GM21515 (cell line): Measurements from ENCODE around the gene C1orf53.

Experiments
- ATAC-seq: cut with Tn5 transposase; IDR thresholded peaks from one replicate; pipeline ENCODE4 v1.9.1; 2021; ENCODE audit not compliant: unreplicated experiment

Gene C1orf53

GRCh38 chr1:197907846-197908616 is 5.6 kb downstream of the C1orf53 start:
- no peak for ATAC-seq

DNA sequence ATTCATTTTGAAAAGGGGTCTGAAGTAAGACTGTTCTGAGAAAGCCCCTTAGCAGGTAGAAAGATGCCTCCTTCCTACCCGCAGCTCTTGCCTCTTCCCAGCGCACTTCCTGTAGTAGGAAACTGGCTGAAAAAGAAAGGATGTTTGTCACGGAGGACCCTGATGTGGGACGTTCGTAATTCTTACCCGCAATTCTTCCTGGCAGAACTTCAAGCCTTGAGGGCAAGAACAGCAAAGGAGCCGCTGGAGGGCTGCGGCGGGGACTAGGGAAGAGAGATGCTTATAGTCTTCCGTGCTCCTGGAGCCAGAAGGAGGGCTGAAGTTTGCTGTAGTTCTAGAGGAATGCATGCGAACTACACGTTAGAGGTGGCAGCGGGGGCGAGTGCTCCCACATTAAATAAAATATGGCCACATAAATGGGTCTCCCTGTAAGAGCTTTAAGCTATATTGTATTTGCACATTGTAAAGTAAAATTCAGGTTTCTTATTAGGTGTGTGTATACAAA is 6.3 kb downstream of the C1orf53 start:
- ATAC-seq: no peak

DNA sequence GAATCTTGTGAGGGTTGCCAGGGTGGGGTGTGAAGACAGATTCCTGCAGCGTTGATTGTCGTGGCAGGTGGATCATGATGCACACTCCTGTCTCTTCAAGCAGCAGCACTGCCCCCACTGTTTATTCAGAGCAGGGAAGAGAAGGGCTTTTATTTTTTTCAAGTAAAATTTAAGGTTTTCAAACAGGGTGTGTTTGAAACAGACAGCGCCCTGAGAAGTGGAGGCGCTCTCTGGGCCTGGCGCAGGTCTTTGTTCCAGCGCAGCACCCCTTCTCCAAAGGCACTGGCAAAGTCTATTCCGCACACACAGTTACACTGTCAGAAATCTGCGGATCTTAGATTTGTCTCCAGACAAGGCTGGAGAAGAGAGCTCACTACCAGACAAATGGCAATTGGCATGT is 7.0 kb downstream of the C1orf53 start:
- ATAC-seq: no peak

DNA sequence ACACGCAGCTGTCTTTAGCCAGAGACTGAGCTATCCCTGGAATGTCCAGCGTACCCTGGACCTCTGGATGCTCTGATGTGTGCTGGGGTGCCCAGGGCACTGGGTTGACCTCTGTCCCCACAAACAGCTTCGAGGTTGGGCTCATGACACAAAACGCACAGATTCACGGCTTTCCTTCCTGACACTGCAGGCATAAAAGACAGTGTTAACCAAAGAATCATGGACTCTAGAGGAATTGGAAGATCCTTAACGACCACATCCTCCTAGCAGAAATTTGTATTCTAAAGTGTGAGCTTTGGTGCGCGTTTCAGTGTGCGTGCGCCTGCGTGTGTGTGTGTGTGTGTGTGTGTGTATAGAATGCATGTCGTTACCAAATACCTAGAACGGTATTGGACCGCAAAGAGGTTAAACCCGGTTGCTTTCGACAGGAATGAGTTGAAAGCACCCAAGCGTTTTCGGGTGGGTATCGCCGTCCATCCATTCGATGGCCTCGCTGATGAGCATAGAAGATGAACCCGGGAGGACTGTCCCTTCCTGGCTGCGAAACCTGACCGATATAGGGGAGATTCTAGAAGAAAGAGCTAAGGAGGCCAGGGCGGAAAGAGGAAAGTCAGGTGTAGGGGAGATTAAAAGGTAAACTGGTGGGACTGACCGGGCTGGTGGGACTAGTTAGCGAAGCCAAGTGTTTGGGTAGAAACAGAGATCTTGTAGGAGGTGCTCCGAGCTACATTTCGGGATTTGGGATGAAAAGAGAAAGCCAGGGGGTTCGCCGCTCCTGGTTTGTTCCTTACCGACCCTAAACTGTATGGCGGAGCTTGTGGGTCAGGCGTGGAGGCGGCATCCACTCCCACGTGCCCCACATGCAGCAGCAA is 7.9 kb downstream of the C1orf53 start:
- ATAC-seq: no peak

DNA sequence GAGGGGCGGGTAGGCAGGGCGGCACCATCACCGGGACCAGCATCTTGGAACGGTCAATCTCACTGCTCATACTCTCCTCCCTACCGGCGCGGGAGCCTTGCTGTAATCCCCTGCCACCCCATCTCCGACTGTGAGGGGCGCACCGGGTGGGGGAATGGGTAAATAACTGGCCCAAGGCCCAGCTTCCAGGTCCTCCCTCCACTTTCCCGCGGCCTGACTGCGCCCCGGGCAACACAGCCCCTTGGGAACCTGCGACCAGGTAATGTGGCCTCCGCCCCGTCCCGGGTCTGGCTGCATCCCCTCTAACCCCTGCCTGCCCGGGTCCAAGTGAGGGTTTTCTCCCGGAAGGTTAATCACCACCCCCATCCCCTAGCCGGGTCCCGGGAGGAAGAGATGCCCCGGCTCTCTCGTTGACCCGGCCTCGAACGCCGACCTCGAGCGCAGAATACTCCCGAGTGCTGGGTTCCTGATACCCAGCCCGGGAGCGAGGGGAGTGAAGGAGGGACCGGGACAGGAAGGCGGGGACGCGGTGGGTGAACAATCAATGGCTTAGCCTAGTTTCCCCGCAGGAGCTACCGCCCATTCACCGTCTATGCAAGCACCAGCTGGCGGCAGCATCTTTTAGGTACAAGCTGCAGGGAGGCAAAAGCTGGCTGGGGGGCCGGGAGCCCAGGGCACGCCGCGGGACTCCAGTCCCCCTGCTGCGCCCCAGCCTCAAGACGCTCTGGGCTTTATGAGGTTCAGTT is 8.9 kb downstream of the C1orf53 start:
- no peak for ATAC-seq

GRCh38 chr1:197911857-197912696 is 9.6 kb downstream of the C1orf53 start:
- ATAC-seq: no peak

DNA sequence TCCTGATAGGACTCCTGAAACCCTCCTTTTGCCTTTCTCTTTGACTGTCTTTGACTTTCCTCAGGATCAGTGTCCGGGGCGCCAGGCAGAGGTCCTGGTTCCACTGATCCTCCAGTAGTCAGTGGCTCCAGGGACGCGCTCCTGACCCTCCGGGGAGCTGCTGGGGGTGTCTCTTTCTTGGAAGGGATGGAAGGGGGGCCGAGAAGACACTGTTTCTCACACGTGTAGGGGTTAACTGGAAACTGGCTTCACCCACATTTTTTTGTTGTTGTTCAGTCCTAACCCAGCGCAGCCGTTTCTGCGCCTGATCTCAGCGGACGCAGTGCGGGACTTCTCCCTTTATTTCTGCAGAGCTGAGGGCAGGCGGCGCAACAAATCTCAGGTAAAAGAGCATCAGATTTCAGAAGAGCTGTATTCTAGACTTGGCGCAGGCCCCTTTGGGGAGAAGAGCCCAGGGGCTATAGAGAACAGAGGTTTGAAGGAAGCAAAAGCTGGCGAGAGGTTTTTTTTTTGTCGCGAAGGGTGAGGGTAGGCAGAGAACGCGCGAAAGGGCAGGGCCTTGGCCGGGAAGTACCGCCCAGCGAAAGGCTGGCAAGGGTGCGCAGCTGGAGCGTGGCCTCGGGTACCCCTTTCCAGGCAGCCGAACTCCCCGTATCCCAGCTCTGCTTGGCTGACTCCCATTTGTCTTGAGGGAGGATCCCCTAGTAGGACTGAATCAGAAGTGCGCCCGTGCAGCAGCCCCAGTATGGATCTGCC is 10.5 kb downstream of the C1orf53 start:
- ATAC-seq: no peak

- ATAC-seq: no peak
These were observed 11.3 kb downstream of the C1orf53 start for GRCh38 chr1:197913495-197914276.

- no peak for ATAC-seq
These were observed 12.1 kb downstream of the C1orf53 start for GRCh38 chr1:197914510-197914909.

GRCh38 chr1:197915260-197915861 is 12.9 kb downstream of the C1orf53 start:
- ATAC-seq: no peak

GRCh38 chr1:197915862-197916499 is 13.6 kb downstream of the C1orf53 start:
- ATAC-seq: no peak

- ATAC-seq: no peak
These were observed 14.1 kb downstream of the C1orf53 start for GRCh38 chr1:197916500-197916983.

GRCh38 chr1:197917805-197918651 is 15.6 kb downstream of the C1orf53 start:
- no peak for ATAC-seq

- no peak for ATAC-seq
These were observed 16.4 kb downstream of the C1orf53 start for GRCh38 chr1:197918807-197919345.

GRCh38 chr1:197919346-197920066 is 17.1 kb downstream of the C1orf53 start:
- no peak for ATAC-seq

DNA sequence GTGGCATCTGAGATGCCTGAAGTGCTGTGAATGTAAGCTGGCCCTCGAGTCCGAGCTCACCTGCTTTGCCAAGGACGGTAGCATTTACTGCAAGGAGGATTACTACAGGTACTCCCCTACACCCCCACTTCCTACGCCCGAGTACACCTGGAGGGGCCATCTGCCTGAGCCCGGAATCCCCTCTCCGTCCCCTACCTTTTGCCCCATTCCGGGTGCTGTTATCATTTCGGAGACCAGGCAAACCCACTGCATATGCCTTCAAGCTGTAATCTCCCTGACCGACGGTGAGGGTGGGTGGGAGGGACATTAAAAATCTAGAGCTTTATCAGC is 17.6 kb downstream of the C1orf53 start:
- ATAC-seq: no peak
